Progenitor cell of endocrine pancreas (in vitro differentiated cells): ENCODE data around the gene RPTOR. TPM values are rescaled to one million over a fixed set of nuclear protein-coding genes. Genes with fewer than 3 reads are reported as not detected.
A peak's percentile ranks its signal among the peaks of the same experiment; 100 is the strongest.

Source experiments
- DNase-seq: peaks from one replicate; pipeline ENCODE4 v3.0.0; 2021; ENCODE audit warnings: low spot score; ENCODE audit not compliant: unreplicated experiment
- H3K27ac Mint-ChIP-seq: 2 replicates; pipeline ENCODE4 v1.8.0; 2021; ENCODE audit warnings: mild to moderate bottlenecking, moderate library complexity, mixed read lengths
- H3K27me3 Mint-ChIP-seq: 2 replicates; pipeline ENCODE4 v1.8.0; 2021; ENCODE audit warnings: mixed read lengths
- H3K36me3 Mint-ChIP-seq: 2 replicates; pipeline ENCODE4 v1.8.0; 2022; ENCODE audit warnings: mixed read lengths; ENCODE audit not compliant: insufficient read depth
- H3K4me1 Mint-ChIP-seq: 2 replicates; pipeline ENCODE4 v1.8.0; 2021; ENCODE audit warnings: low read depth, mixed read lengths
- H3K4me3 Mint-ChIP-seq: 2 replicates; pipeline ENCODE4 v1.8.0; 2021; ENCODE audit warnings: low read depth, mild to moderate bottlenecking, moderate library complexity, mixed read lengths
- H3K9me3 Mint-ChIP-seq: 2 replicates; pipeline ENCODE4 v1.8.0; 2021; ENCODE audit warnings: low read depth, mixed read lengths
- CTCF ChIP-seq: fragments of 200-600 bp; sonication (generic); IDR thresholded peaks from one replicate; pipeline ENCODE4 v1.5.0; 2021; ENCODE audit warnings: antibody characterized with exemption, mild to moderate bottlenecking; ENCODE audit not compliant: unreplicated experiment
- total RNA-seq: library from RNA; stranded (reverse); gene quantifications from 2 replicates; pipeline ENCODE4 v1.2.1, GENCODE V29; 2021

RPTOR gene
- total RNA-seq, 1 donor from 2014 or later, result 40.0 TPM

- Mint-ChIP-seq H3K27me3 (no peaks in the 10 kb centered on the region), H3K9me3 (peaks cover 6% of the 10 kb centered on the region), H3K27ac (peak overlapping the region; percentile 70), H3K4me3 (no peak overlapping the region), H3K36me3 (peaks cover 19% of the 10 kb centered on the region), H3K4me1 (peaks cover 35% of the 10 kb centered on the region)
- no peak for DNase-seq
- TF ChIP-seq CTCF, result no peak
Measured at GRCh38 chr17:80599546-80600305, 55.1 kb downstream of the RPTOR start.

- Mint-ChIP-seq H3K36me3 (peaks cover 19% of the 10 kb centered on the region), H3K27ac (no peak overlapping the region), H3K4me1 (peaks cover 31% of the 10 kb centered on the region), H3K27me3 (no peaks in the 10 kb centered on the region), H3K9me3 (peaks cover 6% of the 10 kb centered on the region), H3K4me3 (no peak overlapping the region)
- no peak for DNase-seq
- no peak for TF ChIP-seq CTCF
Measured at GRCh38 chr17:80601146-80601545, 56.5 kb downstream of the RPTOR start.

- peaks cover 19% of the 10 kb centered on the region for H3K36me3 Mint-ChIP-seq
- no peak overlapping the region for H3K4me3 Mint-ChIP-seq
- no peak for TF ChIP-seq CTCF
- H3K4me1 Mint-ChIP-seq, result peaks cover 21% of the 10 kb centered on the region
- no peak for DNase-seq
- H3K9me3 Mint-ChIP-seq, result peaks cover 6% of the 10 kb centered on the region
- H3K27ac Mint-ChIP-seq, result no peak overlapping the region
- no peaks in the 10 kb centered on the region for H3K27me3 Mint-ChIP-seq
Measured at GRCh38 chr17:80603396-80603795, 58.8 kb downstream of the RPTOR start.

- peaks cover 16% of the 10 kb centered on the region for H3K4me1 Mint-ChIP-seq
- no peak overlapping the region for H3K27ac Mint-ChIP-seq
- no peaks in the 10 kb centered on the region for H3K27me3 Mint-ChIP-seq
- H3K4me3 Mint-ChIP-seq, result no peak overlapping the region
- no peak for TF ChIP-seq CTCF
- peaks cover 19% of the 10 kb centered on the region for H3K36me3 Mint-ChIP-seq
- H3K9me3 Mint-ChIP-seq, result peaks cover 6% of the 10 kb centered on the region
- no peak for DNase-seq
Measured at GRCh38 chr17:80604009-80604669, 59.5 kb downstream of the RPTOR start.

- Mint-ChIP-seq H3K27me3 (no peaks in the 10 kb centered on the region), H3K4me1 (peaks cover 11% of the 10 kb centered on the region), H3K9me3 (peaks cover 6% of the 10 kb centered on the region), H3K4me3 (no peak overlapping the region), H3K27ac (no peak overlapping the region), H3K36me3 (peaks cover 19% of the 10 kb centered on the region)
- no peak for TF ChIP-seq CTCF
- DNase-seq, result no peak
Measured at GRCh38 chr17:80604670-80605010, 60.0 kb downstream of the RPTOR start.
